H1 (cell line): Measurements from ENCODE around the gene DBR1. TPM values are rescaled to one million over a fixed set of nuclear protein-coding genes. Genes with fewer than 3 reads are reported as not detected.

Experiments
- CBX8 ChIP-seq: fragments of 300-800, 300-1000 bp; sonication (generic); IDR thresholded peaks from 2 replicates; pipeline ENCODE4 v1.7.1; 2016; ENCODE audit warnings: low read depth, low read length, borderline replicate concordance
- EP300 ChIP-seq, 2 experiments: IDR thresholded peaks; 1 replicate in 1 of 2; 2 replicates in 1 of 2; pipeline ENCODE4 v1.6.1; 2011 to 2012; ENCODE audit warnings: low read depth in 2 of 2, low read length in 2 of 2, mild to moderate bottlenecking in 2 of 2, borderline replicate concordance in 1 of 2, inconsistent platforms in 1 of 2, moderate library complexity in 1 of 2
- HDAC6 ChIP-seq: IDR thresholded peaks from one replicate; pipeline ENCODE4 v1.7.1; 2012; ENCODE audit warnings: low read depth, mild to moderate bottlenecking, inconsistent platforms, low read length, moderate library complexity
- KDM1A ChIP-seq: fragments of 200-600, 300-600 bp; sonication (generic); IDR thresholded peaks from 2 replicates; pipeline ENCODE4 v1.7.1; 2016; ENCODE audit warnings: mild to moderate bottlenecking, low read length, borderline replicate concordance
- KDM4A ChIP-seq: IDR thresholded peaks from one replicate; pipeline ENCODE4 v1.7.1; 2012; ENCODE audit warnings: low read depth, mild to moderate bottlenecking, moderate library complexity, low read length, inconsistent platforms; ENCODE audit not compliant: severe bottlenecking
- SIX5 ChIP-seq: IDR thresholded peaks from 2 replicates; pipeline ENCODE4 v1.6.1; 2011; ENCODE audit warnings: mild to moderate bottlenecking, low read depth, low read length
- SP2 ChIP-seq: IDR thresholded peaks from 2 replicates; pipeline ENCODE4 v1.6.1; 2012; ENCODE audit warnings: mild to moderate bottlenecking, low read length, inconsistent platforms
- SP4 ChIP-seq: IDR thresholded peaks from 2 replicates; pipeline ENCODE4 v1.6.1; 2012; ENCODE audit warnings: low read length, inconsistent platforms
- polyA plus RNA-seq, 7 experiments: library from polyadenylated mRNA; depleted of rRNA in 3 of 7; stranded (reverse) in 5 of 7; unstranded in 2 of 7; fragments of >200 nt in 5 of 7; fragments of 200-250 nt in 2 of 7; gene quantifications; 1 replicate in 5 of 7; 2 replicates in 1 of 7; 4 replicates in 1 of 7; pipeline versions ENCODE4 v1.2.1 to v1.2.3, GENCODE V29; 2011 to 2013; ENCODE audit warnings: missing spikeins in 2 of 7, mixed read lengths in 2 of 7
- total RNA-seq: library from RNA; stranded (reverse); fragmentation: NEBNext Ultra II Directional; extraction: Animal tissue kit (Norgen Biotek cat#: 25700); gene quantifications from 2 replicates; pipeline ENCODE4 v1.2.1, GENCODE V29; 2021
- TF ChIP-seq, protein P1 (sequence below): fragments of 300-600 bp; sonication (generic); IDR thresholded peaks from 2 replicates; pipeline ENCODE4 v1.7.1; 2012; ENCODE audit warnings: low read length, moderate library complexity, mild to moderate bottlenecking, inconsistent platforms; ENCODE audit not compliant: insufficient replicate concordance

Gene DBR1
- total and polyA plus RNA-seq, 2 of the 8 experiments (the other 6 are each of a cell fraction or from before 2014, with no cell fraction given) = 10.1 to 18.3 TPM

DNA sequence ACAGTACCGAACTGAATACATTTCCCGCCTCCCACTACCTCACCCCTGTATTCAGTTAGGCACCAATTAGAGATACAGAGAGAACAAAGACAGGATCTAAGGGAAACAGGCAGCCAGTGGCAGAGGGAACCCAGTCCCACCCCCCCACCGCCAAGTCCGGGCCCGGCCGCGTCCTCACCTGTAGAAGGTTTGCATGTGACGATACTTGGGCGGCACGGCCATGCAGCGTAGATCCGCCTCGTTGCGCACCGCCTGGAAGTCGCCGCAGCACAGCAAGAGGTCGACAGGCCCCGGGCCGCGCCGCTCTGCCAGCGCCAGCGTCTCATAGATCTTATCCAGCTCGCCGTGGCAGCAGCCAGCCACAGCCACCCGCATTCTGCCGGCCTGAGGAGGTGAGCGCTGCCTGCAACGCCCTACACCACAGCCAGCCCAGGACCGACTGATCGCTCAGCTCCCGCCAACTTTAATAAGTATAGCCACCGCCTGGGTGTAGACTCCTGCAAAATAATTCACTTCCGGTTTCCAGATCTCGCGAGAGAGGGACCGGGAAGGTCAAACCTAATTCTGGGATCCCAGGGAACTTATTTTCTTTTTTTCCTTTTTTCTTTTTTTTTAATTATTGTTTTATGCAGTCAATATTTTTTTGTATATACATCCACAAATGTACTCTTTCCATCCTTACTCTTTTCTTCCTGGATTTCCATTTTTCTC, at the start of gene DBR1 (continued):
- TF ChIP-seq, protein P1, sequence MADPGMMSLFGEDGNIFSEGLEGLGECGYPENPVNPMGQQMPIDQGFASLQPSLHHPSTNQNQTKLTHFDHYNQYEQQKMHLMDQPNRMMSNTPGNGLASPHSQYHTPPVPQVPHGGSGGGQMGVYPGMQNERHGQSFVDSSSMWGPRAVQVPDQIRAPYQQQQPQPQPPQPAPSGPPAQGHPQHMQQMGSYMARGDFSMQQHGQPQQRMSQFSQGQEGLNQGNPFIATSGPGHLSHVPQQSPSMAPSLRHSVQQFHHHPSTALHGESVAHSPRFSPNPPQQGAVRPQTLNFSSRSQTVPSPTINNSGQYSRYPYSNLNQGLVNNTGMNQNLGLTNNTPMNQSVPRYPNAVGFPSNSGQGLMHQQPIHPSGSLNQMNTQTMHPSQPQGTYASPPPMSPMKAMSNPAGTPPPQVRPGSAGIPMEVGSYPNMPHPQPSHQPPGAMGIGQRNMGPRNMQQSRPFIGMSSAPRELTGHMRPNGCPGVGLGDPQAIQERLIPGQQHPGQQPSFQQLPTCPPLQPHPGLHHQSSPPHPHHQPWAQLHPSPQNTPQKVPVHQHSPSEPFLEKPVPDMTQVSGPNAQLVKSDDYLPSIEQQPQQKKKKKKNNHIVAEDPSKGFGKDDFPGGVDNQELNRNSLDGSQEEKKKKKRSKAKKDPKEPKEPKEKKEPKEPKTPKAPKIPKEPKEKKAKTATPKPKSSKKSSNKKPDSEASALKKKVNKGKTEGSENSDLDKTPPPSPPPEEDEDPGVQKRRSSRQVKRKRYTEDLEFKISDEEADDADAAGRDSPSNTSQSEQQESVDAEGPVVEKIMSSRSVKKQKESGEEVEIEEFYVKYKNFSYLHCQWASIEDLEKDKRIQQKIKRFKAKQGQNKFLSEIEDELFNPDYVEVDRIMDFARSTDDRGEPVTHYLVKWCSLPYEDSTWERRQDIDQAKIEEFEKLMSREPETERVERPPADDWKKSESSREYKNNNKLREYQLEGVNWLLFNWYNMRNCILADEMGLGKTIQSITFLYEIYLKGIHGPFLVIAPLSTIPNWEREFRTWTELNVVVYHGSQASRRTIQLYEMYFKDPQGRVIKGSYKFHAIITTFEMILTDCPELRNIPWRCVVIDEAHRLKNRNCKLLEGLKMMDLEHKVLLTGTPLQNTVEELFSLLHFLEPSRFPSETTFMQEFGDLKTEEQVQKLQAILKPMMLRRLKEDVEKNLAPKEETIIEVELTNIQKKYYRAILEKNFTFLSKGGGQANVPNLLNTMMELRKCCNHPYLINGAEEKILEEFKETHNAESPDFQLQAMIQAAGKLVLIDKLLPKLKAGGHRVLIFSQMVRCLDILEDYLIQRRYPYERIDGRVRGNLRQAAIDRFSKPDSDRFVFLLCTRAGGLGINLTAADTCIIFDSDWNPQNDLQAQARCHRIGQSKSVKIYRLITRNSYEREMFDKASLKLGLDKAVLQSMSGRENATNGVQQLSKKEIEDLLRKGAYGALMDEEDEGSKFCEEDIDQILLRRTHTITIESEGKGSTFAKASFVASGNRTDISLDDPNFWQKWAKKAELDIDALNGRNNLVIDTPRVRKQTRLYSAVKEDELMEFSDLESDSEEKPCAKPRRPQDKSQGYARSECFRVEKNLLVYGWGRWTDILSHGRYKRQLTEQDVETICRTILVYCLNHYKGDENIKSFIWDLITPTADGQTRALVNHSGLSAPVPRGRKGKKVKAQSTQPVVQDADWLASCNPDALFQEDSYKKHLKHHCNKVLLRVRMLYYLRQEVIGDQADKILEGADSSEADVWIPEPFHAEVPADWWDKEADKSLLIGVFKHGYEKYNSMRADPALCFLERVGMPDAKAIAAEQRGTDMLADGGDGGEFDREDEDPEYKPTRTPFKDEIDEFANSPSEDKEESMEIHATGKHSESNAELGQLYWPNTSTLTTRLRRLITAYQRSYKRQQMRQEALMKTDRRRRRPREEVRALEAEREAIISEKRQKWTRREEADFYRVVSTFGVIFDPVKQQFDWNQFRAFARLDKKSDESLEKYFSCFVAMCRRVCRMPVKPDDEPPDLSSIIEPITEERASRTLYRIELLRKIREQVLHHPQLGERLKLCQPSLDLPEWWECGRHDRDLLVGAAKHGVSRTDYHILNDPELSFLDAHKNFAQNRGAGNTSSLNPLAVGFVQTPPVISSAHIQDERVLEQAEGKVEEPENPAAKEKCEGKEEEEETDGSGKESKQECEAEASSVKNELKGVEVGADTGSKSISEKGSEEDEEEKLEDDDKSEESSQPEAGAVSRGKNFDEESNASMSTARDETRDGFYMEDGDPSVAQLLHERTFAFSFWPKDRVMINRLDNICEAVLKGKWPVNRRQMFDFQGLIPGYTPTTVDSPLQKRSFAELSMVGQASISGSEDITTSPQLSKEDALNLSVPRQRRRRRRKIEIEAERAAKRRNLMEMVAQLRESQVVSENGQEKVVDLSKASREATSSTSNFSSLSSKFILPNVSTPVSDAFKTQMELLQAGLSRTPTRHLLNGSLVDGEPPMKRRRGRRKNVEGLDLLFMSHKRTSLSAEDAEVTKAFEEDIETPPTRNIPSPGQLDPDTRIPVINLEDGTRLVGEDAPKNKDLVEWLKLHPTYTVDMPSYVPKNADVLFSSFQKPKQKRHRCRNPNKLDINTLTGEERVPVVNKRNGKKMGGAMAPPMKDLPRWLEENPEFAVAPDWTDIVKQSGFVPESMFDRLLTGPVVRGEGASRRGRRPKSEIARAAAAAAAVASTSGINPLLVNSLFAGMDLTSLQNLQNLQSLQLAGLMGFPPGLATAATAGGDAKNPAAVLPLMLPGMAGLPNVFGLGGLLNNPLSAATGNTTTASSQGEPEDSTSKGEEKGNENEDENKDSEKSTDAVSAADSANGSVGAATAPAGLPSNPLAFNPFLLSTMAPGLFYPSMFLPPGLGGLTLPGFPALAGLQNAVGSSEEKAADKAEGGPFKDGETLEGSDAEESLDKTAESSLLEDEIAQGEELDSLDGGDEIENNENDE = no peak
- TF ChIP-seq SP2 = no peak
- TF ChIP-seq SIX5 = no peak
- TF ChIP-seq EP300 (IDR thresholded peaks at IDR 0.05; ENCODE audit: borderline replicate concordance in 1 of 2, low read depth in 2 of 2, low read length in 2 of 2) = no peak
- TF ChIP-seq SP4 = 0 out of 2 replicates have a peak, but pooled peaks have one; percentile 20
- no peak for TF ChIP-seq HDAC6
- no peak for TF ChIP-seq CBX8
- peak; percentile 87 for TF ChIP-seq KDM4A
- no peak for TF ChIP-seq KDM1A
